B cell (primary cell): ENCODE data around the gene CDKN1A. TPM values are rescaled to one million over a fixed set of nuclear protein-coding genes. Genes with fewer than 3 reads are reported as not detected.
"Not testable (repeated sequence)": the region's sequence is repeated elsewhere in the genome, so short reads cannot be mapped to it uniquely, and the experiment has no call there.

Experiments used
- ATAC-seq: fragments of 200-7000 bp; cut with Tn5 transposase; one replicate; pipeline ENCODE4 v1.10.0; 2021; ENCODE audit warnings: low read depth, mild to moderate bottlenecking, moderate number of reproducible peaks, moderate library complexity
- CTCF ChIA-PET: fragments of 350-600 bp; sonication (Branson Sonifier 250); formaldehyde crosslinking; loops from one replicate; lab custom pipeline; 2021; ENCODE audit warnings: antibody characterized with exemption, inconsistent platforms; lab: Charles Lee
- POLR2A ChIA-PET: fragments of 350-600 bp; sonication (Branson Sonifier 250); formaldehyde crosslinking; loops from one replicate; lab custom pipeline; 2021; ENCODE audit warnings: antibody characterized with exemption; lab: Charles Lee
- DNase-seq: peaks from one replicate; pipeline ENCODE4 v3.0.0; 2013
- H2AFZ ChIP-seq: 2 replicates; pipeline ENCODE4 v1.6.1; 2012; ENCODE audit warnings: mild to moderate bottlenecking, low read depth, low read length; ENCODE audit not compliant: insufficient read depth, poor library complexity, severe bottlenecking
- H3K27ac ChIP-seq, 2 donors: 1 replicate in 1 of 2; 2 replicates in 1 of 2; pipeline ENCODE4 v1.5.1; 2012 to 2013; ENCODE audit warnings: low read length in 2 of 2, mild to moderate bottlenecking in 2 of 2, moderate library complexity in 1 of 2
- H3K27me3 ChIP-seq, 4 experiments: fragments of 200-600 bp in 1 of 4; sonication (generic) in 1 of 4; replicated peaks in 1 of 4; 1 replicate in 2 of 4; 2 replicates in 2 of 4; pipeline versions ENCODE4 v1.6.1 to v1.7.0; 2013 to 2016; ENCODE audit warnings: low read length in 3 of 4, mild to moderate bottlenecking in 2 of 4, mixed read lengths in 1 of 4, moderate library complexity in 1 of 4; ENCODE audit not compliant: insufficient read depth in 4 of 4, control insufficient read depth in 3 of 4; ENCODE audit errors: control extremely low read depth in 1 of 4
- H3K36me3 ChIP-seq, 2 experiments: replicated peaks in 1 of 2; 1 replicate in 1 of 2; 2 replicates in 1 of 2; pipeline versions ENCODE4 v1.6.1 to v1.7.1; 2013; ENCODE audit warnings: low read length in 1 of 2; ENCODE audit not compliant: insufficient read depth in 2 of 2, control insufficient read depth in 1 of 2; ENCODE audit errors: control extremely low read depth in 1 of 2, extremely low read depth in 1 of 2
- H3K4me1 ChIP-seq, 2 donors: fragments of 200-600 bp in 1 of 2; sonication (generic) in 1 of 2; 1 replicate in 1 of 2; 2 replicates in 1 of 2; pipeline versions ENCODE4 v1.5.1 to v1.6.1; 2013 to 2017; ENCODE audit warnings: low read length in 2 of 2; ENCODE audit not compliant: control insufficient read depth in 2 of 2, insufficient read depth in 2 of 2
- H3K4me2 ChIP-seq: replicated peaks from 2 replicates; pipeline ENCODE3; 2012; ENCODE audit warnings: mild to moderate bottlenecking, low read depth, low read length; ENCODE audit not compliant: poor library complexity, severe bottlenecking
- H3K4me3 ChIP-seq, 5 experiments: fragments of 200-600 bp in 1 of 5; sonication (generic) in 1 of 5; 1 replicate in 3 of 5; 2 replicates in 2 of 5; pipeline versions ENCODE4 v1.5.1 to v1.7.0; 2011 to 2016; ENCODE audit warnings: low read length in 4 of 5, mild to moderate bottlenecking in 4 of 5, low read depth in 2 of 5, control low read depth in 1 of 5, moderate library complexity in 1 of 5; ENCODE audit not compliant: insufficient read depth in 1 of 5; ENCODE audit errors: control extremely low read depth in 1 of 5, extremely low read depth in 1 of 5
- H3K79me2 ChIP-seq: fragments of 200-600 bp; sonication (generic); one replicate; pipeline ENCODE4 v1.6.0; 2016; ENCODE audit warnings: low read length; ENCODE audit not compliant: control insufficient read depth, insufficient read depth
- H3K9ac ChIP-seq: fragments of 200-600 bp; sonication (generic); 2 replicates; pipeline ENCODE4 v1.6.1; 2017; ENCODE audit warnings: mild to moderate bottlenecking, low read length, moderate library complexity
- H3K9me3 ChIP-seq, 3 donors: one replicate each; pipeline versions ENCODE4 v1.6.1 to v1.7.1; 2013; ENCODE audit warnings: low read length in 2 of 3; ENCODE audit not compliant: control insufficient read depth in 2 of 3, insufficient read depth in 1 of 3; ENCODE audit errors: control extremely low read depth in 1 of 3
- H4K20me1 ChIP-seq: 2 replicates; pipeline ENCODE4 v1.6.0; 2012; ENCODE audit warnings: mild to moderate bottlenecking, low read length; ENCODE audit not compliant: insufficient read depth, control insufficient read depth, poor library complexity, severe bottlenecking
- H3K27ac Mint-ChIP-seq: one replicate; pipeline ENCODE4 v1.8.0; 2021; ENCODE audit warnings: mixed read lengths
- H3K27me3 Mint-ChIP-seq: one replicate; pipeline ENCODE4 v1.8.0; 2021; ENCODE audit warnings: mixed read lengths
- H3K4me1 Mint-ChIP-seq: one replicate; pipeline ENCODE4 v1.8.0; 2021; ENCODE audit warnings: mixed read lengths
- H3K4me3 Mint-ChIP-seq: one replicate; pipeline ENCODE4 v1.8.0; 2021; ENCODE audit warnings: mixed read lengths
- H3K9me3 Mint-ChIP-seq: one replicate; pipeline ENCODE4 v1.8.0; 2022; ENCODE audit warnings: mixed read lengths; ENCODE audit not compliant: insufficient read depth
- CTCF ChIP-seq: fragments of 200-600 bp; IDR thresholded peaks from one replicate; pipeline ENCODE4 v1.8.0; 2022; ENCODE audit warnings: antibody characterized with exemption, mild to moderate bottlenecking
- EZH2 ChIP-seq: IDR thresholded peaks from 2 replicates; pipeline ENCODE4 v1.6.1; 2012; ENCODE audit warnings: borderline replicate concordance, low read depth, mild to moderate bottlenecking, moderate library complexity, low read length; ENCODE audit not compliant: insufficient read depth, poor library complexity, severe bottlenecking
- WGBS: methylation state at CpG from one replicate; pipeline ENCODE4 v1.1.5; 2013; ENCODE audit warnings: missing lambda C conversion rate; ENCODE audit not compliant: insufficient coverage; 5-methylcytosine and 5-hydroxymethylcytosine counted together
- intact Hi-C: fragments of 100-400 bp; cut with micrococcal nuclease; formaldehyde crosslinking; loops from one replicate; pipeline ENCODE4 v1.10.0; 2022
- polyA plus RNA-seq: library from polyadenylated mRNA; depleted of rRNA; stranded (reverse); fragments of >200 nt; gene quantifications from 2 replicates; pipeline ENCODE4 v1.2.3, GENCODE V29; 2012
- total RNA-seq, 2 donors: library from RNA; stranded (reverse); fragments of 120-200 nt in 1 of 2; gene quantifications; 1 replicate in 1 of 2; 2 replicates in 1 of 2; pipeline versions ENCODE4 v1.2.3 to v1.2.4, GENCODE V29; 2013 to 2022

The CDKN1A gene
- total and polyA plus RNA-seq, 2 donors (not counting 1 experiment from before 2014, with no cell fraction given), result 45.5 to 352 TPM

- POLR2A ChIA-PET, result no interaction called here
- Mint-ChIP-seq H3K9me3 (no peaks in the 10 kb centered on the region), H3K4me3 (no peak overlapping the region), H3K4me1 (peaks cover 53% of the 10 kb centered on the region), H3K27me3 (no peaks in the 10 kb centered on the region), H3K27ac (no peak overlapping the region)
- H3K27me3 ChIP-seq, result no peaks in the 10 kb centered on the region
- H3K4me2 ChIP-seq, result no peak overlapping the region
- CTCF ChIA-PET, result interaction anchor here (1.0 to 11.6 kb wide), 6 partner anchors 10 to 108 kb away, joined by 3 to 88 read pairs (median 13); partner anchors contain the start of gene CDKN1A
- no peak for TF ChIP-seq CTCF
- no peak for TF ChIP-seq EZH2
- H3K4me1 ChIP-seq, result peaks cover 53 to 56% of the 10 kb centered on the region in 2 donors
- H4K20me1 ChIP-seq, result no peaks in the 10 kb centered on the region
- no peaks in the 10 kb centered on the region for H3K36me3 ChIP-seq
- H3K27ac ChIP-seq, result no peak overlapping the region
- H3K79me2 ChIP-seq, result no peaks in the 10 kb centered on the region
- peaks cover 0 to 13% (median 0%) of the 10 kb centered on the region in 3 donors for H3K9me3 ChIP-seq
- H3K4me3 ChIP-seq, result no peak overlapping the region
- intact Hi-C loops, result loop anchor here (5.0 kb wide), 1 partner anchor 41 kb away; no protein-coding TSS in a partner anchor
- no peak overlapping the region for H3K9ac ChIP-seq
- no peak overlapping the region for H2AFZ ChIP-seq
- WGBS, result no CpG with 5 or more reads among the region's 2 CpGs
- DNase-seq, result no peak
- ATAC-seq, result no peak
These were observed 44.4 kb downstream of the CDKN1A start for GRCh38 chr6:36722879-36723278.

- Histone ChIP-seq H3K4me2 (peak overlapping the region; percentile 26), H3K9me3 (peaks cover 0 to 13% (median 0%) of the 10 kb centered on the region in 3 donors), H3K4me1 (peaks cover 57 to 60% of the 10 kb centered on the region in 2 donors)
- intact Hi-C loops, result loop anchor here (1.0 to 5.0 kb wide), 2 partner anchors 42 to 101 kb away; no protein-coding TSS in a partner anchor
- WGBS, result 90% methylated on average over 3 of the region's 4 CpGs
- H2AFZ ChIP-seq, H3K9me3 Mint-ChIP-seq, H3K27me3 ChIP-seq, H3K9ac ChIP-seq, ATAC-seq, H3K79me2 ChIP-seq, H3K27ac ChIP-seq, H3K27me3 Mint-ChIP-seq, H3K4me3 Mint-ChIP-seq, H3K27ac Mint-ChIP-seq, H3K36me3 ChIP-seq, POLR2A ChIA-PET, H3K4me3 ChIP-seq, DNase-seq, H4K20me1 ChIP-seq: not testable (repeated sequence)
- CTCF ChIA-PET, result interaction anchor here (0.6 to 11.6 kb wide), 20 partner anchors 8 to 1247 kb away, joined by 3 to 88 read pairs (median 4); partner anchors contain the start of gene CDKN1A
- H3K4me1 Mint-ChIP-seq, result peaks cover 61% of the 10 kb centered on the region
These were observed 45.5 kb downstream of the CDKN1A start for GRCh38 chr6:36723992-36724391.
